Ishikawa (cell line): ENCODE results near the gene CCDC88C.

Experiments used
- CEBPB ChIP-seq: IDR thresholded peaks from 2 replicates; pipeline ENCODE4 v1.6.1; 2012
- NFIC ChIP-seq: IDR thresholded peaks from 2 replicates; pipeline ENCODE4 v1.6.1; 2012
- TAF1 ChIP-seq: IDR thresholded peaks from 2 replicates; pipeline ENCODE4 v1.6.1; 2012; ENCODE audit warnings: low read depth, mild to moderate bottlenecking
- TEAD4 ChIP-seq: IDR thresholded peaks from 2 replicates; pipeline ENCODE4 v1.6.1; 2012
- TF ChIP-seq, protein P1 (sequence below): IDR thresholded peaks from 2 replicates; pipeline ENCODE4 v1.6.1; 2012

DNA sequence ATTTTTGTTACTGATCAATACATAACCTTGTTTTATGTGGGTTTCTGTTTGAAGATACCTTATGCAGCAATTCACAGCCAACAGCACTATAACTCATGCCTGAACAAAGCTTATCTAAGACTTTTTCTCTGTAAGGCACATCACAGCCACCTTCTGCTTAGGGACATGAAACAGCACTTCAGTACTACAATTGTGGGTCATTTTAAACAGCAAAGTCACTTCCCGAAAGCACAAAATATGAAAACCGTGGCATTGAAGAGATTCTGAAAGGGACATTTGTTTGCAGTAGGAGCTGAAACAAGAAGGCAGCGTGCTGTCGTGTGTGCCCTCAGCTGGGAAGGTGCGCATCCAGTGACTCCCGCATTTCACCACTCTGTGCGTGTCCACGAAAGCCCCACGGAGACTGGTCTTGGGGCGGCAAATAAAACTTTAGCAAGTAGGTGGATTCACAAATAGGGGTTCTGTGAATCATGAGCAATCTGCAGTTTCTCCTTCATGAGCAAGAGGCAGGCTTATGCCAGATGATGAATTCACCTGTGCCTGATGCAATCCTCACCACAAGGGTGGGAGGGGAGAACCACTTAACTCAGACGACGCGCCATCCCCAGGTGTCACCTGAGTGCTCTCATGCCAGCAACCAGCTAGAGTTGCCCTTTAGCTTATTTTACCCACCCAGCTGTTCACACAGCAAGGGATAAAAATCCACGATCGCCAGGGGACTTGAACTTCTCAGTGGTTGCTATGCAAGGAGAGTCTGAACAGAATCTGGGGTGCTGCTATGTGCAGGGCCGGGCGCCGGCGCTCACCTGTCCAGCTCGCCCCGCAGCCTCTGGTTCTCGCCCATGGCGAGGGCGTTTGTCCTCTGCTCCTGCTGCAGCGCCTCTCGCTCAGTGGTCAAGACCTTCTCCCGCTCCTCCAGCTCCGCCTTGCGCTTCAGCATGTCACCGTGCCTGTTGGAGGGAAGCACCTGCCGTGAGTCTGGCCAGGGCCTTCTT is 118.2 kb downstream of the CCDC88C start:
- TF ChIP-seq NFIC = no peak
- TF ChIP-seq, protein P1, sequence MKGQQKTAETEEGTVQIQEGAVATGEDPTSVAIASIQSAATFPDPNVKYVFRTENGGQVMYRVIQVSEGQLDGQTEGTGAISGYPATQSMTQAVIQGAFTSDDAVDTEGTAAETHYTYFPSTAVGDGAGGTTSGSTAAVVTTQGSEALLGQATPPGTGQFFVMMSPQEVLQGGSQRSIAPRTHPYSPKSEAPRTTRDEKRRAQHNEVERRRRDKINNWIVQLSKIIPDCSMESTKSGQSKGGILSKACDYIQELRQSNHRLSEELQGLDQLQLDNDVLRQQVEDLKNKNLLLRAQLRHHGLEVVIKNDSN = no peak
- no peak for TF ChIP-seq TAF1
- no peak for TF ChIP-seq CEBPB
- TF ChIP-seq TEAD4 = no peak
